HG03066 (cell line): ENCODE data around the gene FCHO1.

ENCODE experiments used
- ATAC-seq: cut with Tn5 transposase; IDR thresholded peaks from one replicate; pipeline ENCODE4 v1.9.1; 2021; ENCODE audit warnings: low read depth; ENCODE audit not compliant: unreplicated experiment

Gene FCHO1

GRCh38 chr19:17824339-17824738, 73.1 kb downstream of the FCHO1 start:
- no peak for ATAC-seq

GRCh38 chr19:17826508-17827056, 75.3 kb downstream of the FCHO1 start:
- ATAC-seq, result no peak

- no peak for ATAC-seq
Measured at GRCh38 chr19:17829855-17830566, 78.7 kb downstream of the FCHO1 start.

GRCh38 chr19:17830567-17831418, 79.5 kb downstream of the FCHO1 start:
- ATAC-seq, result no peak

- ATAC-seq, result no peak
Measured at GRCh38 chr19:17831419-17831888, 80.2 kb downstream of the FCHO1 start.

- no peak for ATAC-seq
Measured at GRCh38 chr19:17832443-17833208, 81.3 kb downstream of the FCHO1 start.

- ATAC-seq, result no peak
Measured at GRCh38 chr19:17834350-17835181, 83.3 kb downstream of the FCHO1 start.

GRCh38 chr19:17835182-17836006, 84.1 kb downstream of the FCHO1 start:
- ATAC-seq, result no peak

GRCh38 chr19:17836530-17836929, 85.3 kb downstream of the FCHO1 start:
- ATAC-seq, result no peak

GRCh38 chr19:17837972-17838371, 86.7 kb downstream of the FCHO1 start:
- no peak for ATAC-seq
